ENCODE results near the gene PRSS48.
"Not testable (repeated sequence)": the region's sequence is repeated elsewhere in the genome, so short reads cannot be mapped to it uniquely, and the experiment has no call there.

Gene PRSS48

DNA sequence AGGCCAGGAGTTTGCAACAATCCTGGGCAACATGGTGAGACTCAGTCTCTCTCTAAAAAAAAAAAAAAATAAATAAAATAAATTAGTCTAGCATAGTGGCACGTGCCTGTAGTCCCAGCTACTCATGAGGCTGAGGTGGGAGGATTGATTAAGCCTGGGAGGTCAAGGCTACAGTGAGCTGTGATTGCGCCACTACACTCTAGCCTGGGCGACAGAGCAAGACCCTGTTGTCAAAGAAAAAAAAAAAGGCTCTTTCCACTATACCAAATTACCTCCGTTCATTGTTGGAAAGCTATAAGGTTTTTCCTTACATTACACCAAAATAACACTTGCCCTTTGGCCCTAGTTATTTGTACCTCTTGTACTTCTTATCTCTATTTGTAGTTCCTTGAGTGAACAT, 9.9 kb upstream of the PRSS48 start:
- H3K9me3 ChIP-seq = no peaks in the 10 kb centered on the region
- H3K4me1 ChIP-seq (ENCODE audit: control insufficient read depth in 1 of 2, insufficient read depth in 1 of 2, low read depth in 1 of 2, low read length in 1 of 2) = no peaks in the 10 kb centered on the region
- no peaks in the 10 kb centered on the region for H3K36me3 ChIP-seq
- H3K27me3 ChIP-seq = no peaks in the 10 kb centered on the region
- H3K4me3 ChIP-seq (ENCODE audit: low read depth in 1 of 2, low read length in 1 of 2) = no peak overlapping the region
- TF ChIP-seq CTCF (IDR thresholded peaks at IDR 0.05) = no peak
- H3K27ac ChIP-seq = no peak overlapping the region

DNA sequence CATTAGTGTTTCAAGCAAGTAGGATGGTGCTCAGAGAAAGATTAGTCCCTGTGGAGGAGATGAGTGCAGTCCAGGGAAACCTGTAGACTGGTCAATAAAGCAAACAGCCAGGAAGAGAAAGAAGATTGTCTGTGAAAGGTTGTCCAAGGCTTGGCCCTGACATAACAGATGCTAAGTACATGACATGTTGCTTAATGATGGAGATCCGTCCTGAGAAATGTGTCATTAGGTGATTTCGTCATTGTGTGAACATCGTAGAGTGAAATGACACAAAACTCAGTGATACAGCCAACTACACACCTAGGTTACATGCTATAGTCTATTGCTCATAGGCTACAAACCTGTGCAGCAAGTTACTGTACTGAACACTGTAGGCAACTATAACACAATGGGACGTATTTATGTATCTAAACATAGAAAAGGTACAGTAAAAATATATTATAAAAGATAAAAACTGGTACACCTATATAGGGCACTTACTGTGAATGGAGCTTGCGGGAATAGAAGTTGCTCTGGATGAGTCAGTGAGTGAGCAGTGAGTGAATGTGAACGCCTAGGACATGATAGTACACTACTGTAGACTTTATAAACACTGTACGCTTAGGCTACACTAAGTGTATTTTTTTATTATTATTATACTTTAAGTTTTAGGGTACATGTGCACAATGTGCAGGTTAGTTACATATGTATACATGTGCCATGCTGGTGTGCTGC, 9.0 kb upstream of the PRSS48 start:
- Histone ChIP-seq H3K4me1 (ENCODE audit: control insufficient read depth in 1 of 2, insufficient read depth in 1 of 2, low read depth in 1 of 2, low read length in 1 of 2) (no peaks in the 10 kb centered on the region), H3K4me3 (ENCODE audit: low read depth in 1 of 2, low read length in 1 of 2) (no peak overlapping the region), H3K27me3 (no peaks in the 10 kb centered on the region), H3K9me3 (no peaks in the 10 kb centered on the region), H3K36me3 (no peaks in the 10 kb centered on the region), H3K27ac (no peak overlapping the region)
- TF ChIP-seq CTCF (IDR thresholded peaks at IDR 0.05) = no peak

- not testable (repeated sequence) for H3K27ac ChIP-seq
Observed at GRCh38 chr4:151268905-151269304, 8.1 kb upstream of the PRSS48 start.

GRCh38 chr4:151284534-151285245, 7.7 kb downstream of the PRSS48 start:
- H3K36me3 ChIP-seq = no peaks in the 10 kb centered on the region
- no peaks in the 10 kb centered on the region for H3K9me3 ChIP-seq
- no peak for TF ChIP-seq CTCF (IDR thresholded peaks at IDR 0.05)
- no peaks in the 10 kb centered on the region for H3K4me1 ChIP-seq (ENCODE audit: control insufficient read depth in 1 of 2, insufficient read depth in 1 of 2, low read depth in 1 of 2, low read length in 1 of 2)
- no peaks in the 10 kb centered on the region for H3K27me3 ChIP-seq
- no peak overlapping the region for H3K27ac ChIP-seq
- H3K4me3 ChIP-seq (ENCODE audit: low read depth in 1 of 2, low read length in 1 of 2) = no peak overlapping the region

More at GRCh38 chr4:151268905-151269304, 8.1 kb upstream of the PRSS48 start:
- not testable (repeated sequence) for H3K4me3 ChIP-seq (ENCODE audit: low read depth in 1 of 2, low read length in 1 of 2); H3K36me3 ChIP-seq; H3K4me1 ChIP-seq (ENCODE audit: control insufficient read depth in 1 of 2, insufficient read depth in 1 of 2, low read depth in 1 of 2, low read length in 1 of 2); H3K27me3 ChIP-seq; H3K9me3 ChIP-seq

GRCh38 chr4:151287409-151287808, 10.4 kb downstream of the PRSS48 start:
- no peak for TF ChIP-seq CTCF (IDR thresholded peaks at IDR 0.05)
- Histone ChIP-seq H3K9me3 (no peaks in the 10 kb centered on the region), H3K27me3 (no peaks in the 10 kb centered on the region), H3K4me1 (ENCODE audit: control insufficient read depth in 1 of 2, insufficient read depth in 1 of 2, low read depth in 1 of 2, low read length in 1 of 2) (no peaks in the 10 kb centered on the region), H3K36me3 (no peaks in the 10 kb centered on the region), H3K4me3 (ENCODE audit: low read depth in 1 of 2, low read length in 1 of 2) (no peak overlapping the region), H3K27ac (no peak overlapping the region)

DNA sequence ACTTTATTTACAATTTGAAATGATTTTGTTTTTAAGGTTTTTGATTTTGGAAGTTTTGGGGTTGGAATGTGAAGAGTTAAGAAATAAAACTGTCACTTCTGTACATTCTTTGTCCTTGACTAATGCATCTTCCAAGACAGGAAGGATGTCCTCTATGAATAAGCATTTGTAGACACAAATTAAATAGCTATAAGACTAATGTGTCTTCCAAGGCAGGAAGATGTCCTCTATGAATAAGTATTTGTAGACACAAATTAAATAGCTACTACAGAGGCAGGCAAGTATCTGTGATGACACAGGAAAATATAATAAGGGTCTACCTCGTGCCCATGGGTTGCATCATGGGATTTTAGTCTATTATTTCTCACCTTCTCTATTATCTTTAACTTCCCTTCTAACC, 14.5 kb downstream of the PRSS48 start:
- Histone ChIP-seq H3K36me3 (no peaks in the 10 kb centered on the region), H3K27me3 (no peaks in the 10 kb centered on the region), H3K9me3 (no peaks in the 10 kb centered on the region), H3K27ac (no peak overlapping the region), H3K4me3 (ENCODE audit: low read depth in 1 of 2, low read length in 1 of 2) (no peak overlapping the region), H3K4me1 (ENCODE audit: control insufficient read depth in 1 of 2, insufficient read depth in 1 of 2, low read depth in 1 of 2, low read length in 1 of 2) (no peaks in the 10 kb centered on the region)
- TF ChIP-seq CTCF (IDR thresholded peaks at IDR 0.05) = no peak

All from neutrophil (primary cell).